Sigmoid colon (tissue), 4 donors: Measurements from ENCODE around the gene SPTBN4.

Experiments
- EP300 ChIP-seq, 4 donors: sonication (generic); formaldehyde crosslinking; IDR thresholded peaks; one replicate each; pipeline ENCODE4 v1.6.1; 2017; ENCODE audit warnings: antibody characterized with exemption in 4 of 4
- POLR2A ChIP-seq, 2 donors: fragments of 450-650 bp; IDR thresholded peaks; one replicate each; pipeline ENCODE4 v1.6.1; 2016; ENCODE audit warnings: antibody characterized with exemption in 2 of 2, mild to moderate bottlenecking in 2 of 2, moderate library complexity in 2 of 2
- POLR2AphosphoS5 ChIP-seq, 4 donors: sonication (generic); formaldehyde crosslinking; IDR thresholded peaks; one replicate each; pipeline ENCODE4 v1.6.1; 2017; ENCODE audit warnings: antibody characterized with exemption in 4 of 4
- TF ChIP-seq, protein P1 (sequence below), 4 experiments: fragments of 450-650 bp in 3 of 4; fragments of 200-600 bp in 1 of 4; IDR thresholded peaks; one replicate each; pipeline ENCODE4 v1.5.1; 2016 to 2019; ENCODE audit warnings: antibody characterized with exemption in 4 of 4, mild to moderate bottlenecking in 3 of 4, moderate library complexity in 2 of 4

DNA sequence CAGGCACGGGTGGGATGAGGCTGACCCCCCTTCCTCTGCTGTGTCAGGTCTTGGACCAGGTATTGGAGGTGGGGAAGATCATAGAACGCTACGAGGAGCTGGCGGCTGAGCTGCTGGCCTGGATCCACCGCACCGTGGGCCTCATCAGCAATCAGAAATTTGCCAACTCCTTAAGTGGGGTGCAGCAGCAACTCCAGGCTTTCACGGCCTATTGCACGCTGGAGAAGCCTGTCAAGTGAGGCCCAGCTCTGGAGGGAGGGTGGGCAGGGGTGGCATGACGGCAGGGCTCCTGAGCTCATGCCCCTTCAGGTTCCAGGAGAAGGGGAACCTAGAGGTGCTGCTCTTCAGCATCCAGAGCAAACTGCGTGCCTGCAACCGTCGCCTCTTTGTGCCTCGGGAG is 35.3 kb downstream of the SPTBN4 start:
- TF ChIP-seq, protein P1, sequence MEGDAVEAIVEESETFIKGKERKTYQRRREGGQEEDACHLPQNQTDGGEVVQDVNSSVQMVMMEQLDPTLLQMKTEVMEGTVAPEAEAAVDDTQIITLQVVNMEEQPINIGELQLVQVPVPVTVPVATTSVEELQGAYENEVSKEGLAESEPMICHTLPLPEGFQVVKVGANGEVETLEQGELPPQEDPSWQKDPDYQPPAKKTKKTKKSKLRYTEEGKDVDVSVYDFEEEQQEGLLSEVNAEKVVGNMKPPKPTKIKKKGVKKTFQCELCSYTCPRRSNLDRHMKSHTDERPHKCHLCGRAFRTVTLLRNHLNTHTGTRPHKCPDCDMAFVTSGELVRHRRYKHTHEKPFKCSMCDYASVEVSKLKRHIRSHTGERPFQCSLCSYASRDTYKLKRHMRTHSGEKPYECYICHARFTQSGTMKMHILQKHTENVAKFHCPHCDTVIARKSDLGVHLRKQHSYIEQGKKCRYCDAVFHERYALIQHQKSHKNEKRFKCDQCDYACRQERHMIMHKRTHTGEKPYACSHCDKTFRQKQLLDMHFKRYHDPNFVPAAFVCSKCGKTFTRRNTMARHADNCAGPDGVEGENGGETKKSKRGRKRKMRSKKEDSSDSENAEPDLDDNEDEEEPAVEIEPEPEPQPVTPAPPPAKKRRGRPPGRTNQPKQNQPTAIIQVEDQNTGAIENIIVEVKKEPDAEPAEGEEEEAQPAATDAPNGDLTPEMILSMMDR (IDR thresholded peaks at IDR 0.05): no peak
- no peak for TF ChIP-seq POLR2A (IDR thresholded peaks at IDR 0.05)
- no peak for TF ChIP-seq EP300 (IDR thresholded peaks at IDR 0.05)
- no peak for TF ChIP-seq POLR2AphosphoS5 (IDR thresholded peaks at IDR 0.05)
